ENCODE results near the gene ACVR1. TPM values are rescaled to one million over a fixed set of nuclear protein-coding genes. Genes with fewer than 3 reads are reported as not detected.

Gene ACVR1
- total and polyA plus RNA-seq, 9 of the 15 experiments (the other 6 are each of a cell fraction or from before 2014, with no cell fraction given) = 3.8 to 14.3 (median 6.9) TPM

DNA sequence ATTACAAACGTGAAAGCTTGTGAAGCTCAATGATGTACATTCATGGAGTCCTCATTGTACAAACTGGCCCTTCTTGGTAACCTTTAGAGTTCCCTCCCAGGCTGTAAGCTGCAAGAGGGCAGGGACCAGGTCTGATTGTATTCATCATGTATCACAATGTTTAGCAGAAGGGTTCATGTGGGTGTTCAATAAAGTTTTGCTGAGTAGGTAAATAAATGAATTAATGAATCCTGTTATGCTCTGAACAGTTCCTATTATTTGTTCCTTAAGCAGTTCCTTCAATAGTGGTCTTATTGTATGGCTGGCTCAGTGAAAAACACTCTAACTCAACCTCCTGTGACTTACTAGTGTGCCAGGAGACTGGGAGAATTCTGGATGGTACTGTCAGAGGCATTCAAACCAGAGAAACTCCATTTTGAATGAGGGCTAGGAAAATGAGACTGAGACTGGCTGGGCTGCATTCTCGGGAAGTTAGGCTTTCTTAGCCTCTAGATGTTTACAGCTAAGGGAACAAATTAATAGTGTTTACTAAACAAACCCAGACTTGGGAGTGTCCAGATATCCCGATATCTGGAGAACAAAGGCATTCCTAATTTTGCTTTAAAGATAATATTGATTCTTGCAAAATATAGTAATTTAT is 1.8 kb upstream of the ACVR1 start:
- CTCF ChIA-PET (ENCODE audit: low intra/inter-chr PET ratio) = no interaction called here
- Histone ChIP-seq H3K4me2 (ENCODE audit: insufficient read depth, low read length) (no peak overlapping the region), H3K4me1 (replicated peaks in 1 of 2; ENCODE audit: control insufficient read depth in 2 of 2, insufficient read depth in 2 of 2, low read length in 2 of 2) (peaks cover 8 to 19% of the 10 kb centered on the region in 2 experiments), H3K27me3 (ENCODE audit: control insufficient read depth in 2 of 2, insufficient read depth in 2 of 2, low read length in 2 of 2) (no peaks in the 10 kb centered on the region), H3K4me3 (no peak overlapping the region), H3K9ac (ENCODE audit: insufficient read depth in 1 of 2, low read depth in 2 of 2, low read length in 2 of 2) (no peak overlapping the region), H3K79me2 (ENCODE audit: control insufficient read depth, insufficient read depth, low read length) (peaks cover 24% of the 10 kb centered on the region), H4K20me1 (replicated peaks; ENCODE audit: control insufficient read depth, insufficient read depth, low read length) (no peaks in the 10 kb centered on the region), H3K9me3 (replicated peaks; ENCODE audit: control insufficient read depth, insufficient read depth, low read depth, low read length) (no peaks in the 10 kb centered on the region), H3K36me3 (ENCODE audit: control insufficient read depth, insufficient read depth, low read length) (no peaks in the 10 kb centered on the region), H3K9me1 (ENCODE audit: control insufficient read depth, insufficient read depth, low read length) (no peaks in the 10 kb centered on the region), H3K27ac (ENCODE audit: extremely low read depth, low read depth, low read length) (no peak overlapping the region), H2AFZ (ENCODE audit: low read depth, low read length) (no peak overlapping the region)
- 60% methylated on average over 3 of the region's 3 CpGs for WGBS (ENCODE audit: insufficient coverage, low coverage, missing lambda C conversion rate)
- in situ Hi-C loops (cut with MboI) = no loop called here
- POLR2A ChIA-PET = interaction anchor here (0.6 to 2.7 kb wide), 2 partner anchors 11 to 125 kb away, joined by 3 to 16 read pairs; no protein-coding TSS in a partner anchor
- no peak for TF ChIP-seq SREBF2 (CRISPR knock-in tag; IDR thresholded peaks at IDR 0.05)
- TF ChIP-seq, protein P1, sequence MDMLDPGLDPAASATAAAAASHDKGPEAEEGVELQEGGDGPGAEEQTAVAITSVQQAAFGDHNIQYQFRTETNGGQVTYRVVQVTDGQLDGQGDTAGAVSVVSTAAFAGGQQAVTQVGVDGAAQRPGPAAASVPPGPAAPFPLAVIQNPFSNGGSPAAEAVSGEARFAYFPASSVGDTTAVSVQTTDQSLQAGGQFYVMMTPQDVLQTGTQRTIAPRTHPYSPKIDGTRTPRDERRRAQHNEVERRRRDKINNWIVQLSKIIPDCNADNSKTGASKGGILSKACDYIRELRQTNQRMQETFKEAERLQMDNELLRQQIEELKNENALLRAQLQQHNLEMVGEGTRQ (CRISPR knock-in tag; IDR thresholded peaks at IDR 0.05) = no peak
- TF ChIP-seq ZNF316 (IDR thresholded peaks at IDR 0.05) = peak; percentile 91
- TF ChIP-seq ZBTB40 (IDR thresholded peaks at IDR 0.05) = peak; percentile 62
- TF ChIP-seq ZBTB40 (CRISPR knock-in tag; IDR thresholded peaks at IDR 0.05) = no peak
- TF ChIP-seq CREB3 (tag; conservative IDR thresholded peaks at IDR 0.05; ENCODE audit: low read depth) = 0 out of 2 replicates have a peak, but pooled peaks have one; percentile 26
- TF ChIP-seq MCM3 (IDR thresholded peaks at IDR 0.05) = no peak
- TF ChIP-seq MAFK (IDR thresholded peaks at IDR 0.05; ENCODE audit: low read length) = peak; percentile 51; the same call in 1 of the 2 replicates
- peak; percentile 59 for TF ChIP-seq MAFG (tag; conservative IDR thresholded peaks at IDR 0.05)
- TF ChIP-seq TRIM24 (IDR thresholded peaks at IDR 0.05) = peak in 1 of 2 experiments; percentile 16; a peak in 1 of 4 replicates
- TF ChIP-seq MAFF (IDR thresholded peaks at IDR 0.05; ENCODE audit: low read length) = peak; percentile 66
- peak; percentile 81 for TF ChIP-seq C11orf30 (IDR thresholded peaks at IDR 0.05; ENCODE audit: low read depth)
- DNase-seq (ENCODE audit: extremely low read depth in 1 of 4, low spot score in 3 of 4) = no peak
- no peak for ATAC-seq
- FAIRE-seq = no peak
- intact Hi-C loops (cut with micrococcal nuclease) = loop anchor here (2.0 to 10.0 kb wide), 3 partner anchors 21 to 127 kb away; no protein-coding TSS in a partner anchor
- no TSS peak for BruUV-seq (replicated peaks)

All from K562 (cell line).